K562 (cell line): ENCODE results near the gene GRWD1. TPM values are rescaled to one million over a fixed set of nuclear protein-coding genes. Genes with fewer than 3 reads are reported as not detected.

Source experiments
- JUN ChIP-seq, 2 experiments: sonication (generic) in 1 of 2; formaldehyde crosslinking in 1 of 2; IDR thresholded peaks; 2 replicates each; pipeline versions ENCODE4 v1.6.1 to v1.8.0; 2012 to 2022; ENCODE audit warnings: borderline replicate concordance in 2 of 2, mild to moderate bottlenecking in 2 of 2, improper control_type of control experiment in 1 of 2, low read depth in 1 of 2, low read length in 1 of 2, missing genetic modification reagents in 1 of 2
- MXI1 ChIP-seq: IDR thresholded peaks from 2 replicates; pipeline ENCODE4 v1.6.1; 2011; ENCODE audit warnings: low read depth, mild to moderate bottlenecking, improper control_type of control experiment, low read length
- SIX5 ChIP-seq, 2 experiments: IDR thresholded peaks; 2 replicates each; pipeline ENCODE4 v1.6.1; 2011; ENCODE audit warnings: low read length in 2 of 2, borderline replicate concordance in 1 of 2, low read depth in 1 of 2, mild to moderate bottlenecking in 1 of 2, moderate library complexity in 1 of 2; ENCODE audit not compliant: insufficient read depth in 1 of 2
- TAF1 ChIP-seq: IDR thresholded peaks from 2 replicates; pipeline ENCODE4 v1.6.1; 2011; ENCODE audit warnings: mild to moderate bottlenecking, low read length, moderate library complexity; ENCODE audit not compliant: insufficient read depth, control insufficient read depth, severe bottlenecking; ENCODE audit errors: extremely low read depth
- ZNF143 ChIP-seq: sonication (generic); formaldehyde crosslinking; IDR thresholded peaks from 2 replicates; pipeline ENCODE4 v1.9.0; 2022; ENCODE audit warnings: mild to moderate bottlenecking, missing genetic modification reagents
- polyA plus RNA-seq, 8 experiments: library from polyadenylated mRNA; depleted of rRNA in 4 of 8; stranded (reverse) in 5 of 8; unstranded in 3 of 8; fragments of >200 nt; fragmentation: Nextera tagmentation in 2 of 8; fragmentation: Illumina TruSeq in 1 of 8; extraction: Ambion mirVana in 2 of 8; extraction: Trizol in 1 of 8; gene quantifications; 2 replicates each; pipeline versions ENCODE4 v1.2.1 to v1.2.3, GENCODE V29; 2011 to 2014; ENCODE audit warnings: inconsistent platforms in 1 of 8, missing spikeins in 1 of 8
- total RNA-seq, 7 experiments: library from RNA; depleted of rRNA in 6 of 7; stranded (reverse); fragments of >200 nt in 6 of 7; fragmentation: Illumina TruSeq in 2 of 7; extraction: Trizol in 2 of 7; gene quantifications; 2 replicates each; pipeline versions ENCODE4 v1.2.1 to v1.2.3, GENCODE V29; 2011 to 2021; ENCODE audit warnings: low replicate concordance in 1 of 7
- TF ChIP-seq, protein P1 (sequence below), 3 experiments: fragments of 200-800 bp in 1 of 3; fragments of 250-450 bp in 1 of 3; fragments of 450-650 bp in 1 of 3; sonication (Bioruptor Pico) in 1 of 3; sonication (Bioruptor generic) in 1 of 3; formaldehyde crosslinking in 1 of 3; IDR thresholded peaks; 2 replicates each; pipeline versions ENCODE4 v1.6.1 to v1.8.0; 2016 to 2022; ENCODE audit warnings: mild to moderate bottlenecking in 2 of 3, missing genetic modification characterization in 2 of 3, missing compliant biosample characterization in 1 of 3, moderate library complexity in 1 of 3
- TF ChIP-seq, protein P2 (sequence below): fragments of 450-650 bp; IDR thresholded peaks from 2 replicates; pipeline ENCODE4 v1.6.1; 2016; ENCODE audit warnings: mild to moderate bottlenecking, moderate library complexity

The GRWD1 gene
- total and polyA plus RNA-seq, 9 of the 15 experiments (the other 6 are each of a cell fraction or from before 2014, with no cell fraction given): 1.5 to 87.2 (median 24.5) TPM

DNA sequence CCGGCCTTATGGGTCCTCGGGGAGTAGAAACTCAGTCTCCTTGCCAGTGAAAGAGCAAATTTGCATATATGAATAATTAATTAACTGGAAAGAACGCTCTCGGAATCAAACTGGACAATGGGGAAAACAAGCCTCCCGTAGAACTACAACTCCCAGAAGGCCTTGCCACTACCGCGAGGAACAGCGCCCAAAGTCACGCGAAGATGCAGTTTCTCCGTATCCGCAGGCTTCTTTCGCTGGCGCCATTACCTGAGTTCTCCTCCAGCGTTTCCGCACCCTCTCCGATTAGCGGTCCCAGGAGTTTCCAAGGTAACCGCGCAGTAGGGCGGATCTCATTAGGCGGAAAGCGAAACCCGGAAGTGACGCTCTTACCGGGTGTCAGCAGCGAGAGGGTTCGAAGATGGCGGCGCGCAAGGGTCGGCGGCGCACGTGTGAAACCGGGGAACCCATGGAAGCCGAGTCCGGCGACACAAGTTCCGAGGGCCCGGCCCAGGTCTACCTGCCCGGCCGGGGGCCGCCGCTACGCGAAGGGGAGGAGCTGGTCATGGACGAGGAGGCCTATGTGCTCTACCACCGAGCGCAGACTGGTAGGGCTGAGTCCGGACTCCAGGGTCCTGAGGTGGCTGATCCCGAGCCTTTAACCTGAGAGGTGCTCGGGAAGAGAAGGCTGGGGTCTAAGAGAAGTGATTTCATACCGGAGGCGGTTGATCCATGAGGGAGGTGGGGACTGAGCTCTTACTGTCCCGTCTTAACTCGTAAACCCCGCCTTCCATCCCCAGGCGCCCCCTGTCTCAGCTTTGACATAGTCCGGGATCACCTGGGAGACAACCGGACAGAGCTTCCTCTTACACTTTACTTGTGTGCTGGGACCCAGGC, at the start of gene GRWD1 (continued):
- TF ChIP-seq, protein P1, sequence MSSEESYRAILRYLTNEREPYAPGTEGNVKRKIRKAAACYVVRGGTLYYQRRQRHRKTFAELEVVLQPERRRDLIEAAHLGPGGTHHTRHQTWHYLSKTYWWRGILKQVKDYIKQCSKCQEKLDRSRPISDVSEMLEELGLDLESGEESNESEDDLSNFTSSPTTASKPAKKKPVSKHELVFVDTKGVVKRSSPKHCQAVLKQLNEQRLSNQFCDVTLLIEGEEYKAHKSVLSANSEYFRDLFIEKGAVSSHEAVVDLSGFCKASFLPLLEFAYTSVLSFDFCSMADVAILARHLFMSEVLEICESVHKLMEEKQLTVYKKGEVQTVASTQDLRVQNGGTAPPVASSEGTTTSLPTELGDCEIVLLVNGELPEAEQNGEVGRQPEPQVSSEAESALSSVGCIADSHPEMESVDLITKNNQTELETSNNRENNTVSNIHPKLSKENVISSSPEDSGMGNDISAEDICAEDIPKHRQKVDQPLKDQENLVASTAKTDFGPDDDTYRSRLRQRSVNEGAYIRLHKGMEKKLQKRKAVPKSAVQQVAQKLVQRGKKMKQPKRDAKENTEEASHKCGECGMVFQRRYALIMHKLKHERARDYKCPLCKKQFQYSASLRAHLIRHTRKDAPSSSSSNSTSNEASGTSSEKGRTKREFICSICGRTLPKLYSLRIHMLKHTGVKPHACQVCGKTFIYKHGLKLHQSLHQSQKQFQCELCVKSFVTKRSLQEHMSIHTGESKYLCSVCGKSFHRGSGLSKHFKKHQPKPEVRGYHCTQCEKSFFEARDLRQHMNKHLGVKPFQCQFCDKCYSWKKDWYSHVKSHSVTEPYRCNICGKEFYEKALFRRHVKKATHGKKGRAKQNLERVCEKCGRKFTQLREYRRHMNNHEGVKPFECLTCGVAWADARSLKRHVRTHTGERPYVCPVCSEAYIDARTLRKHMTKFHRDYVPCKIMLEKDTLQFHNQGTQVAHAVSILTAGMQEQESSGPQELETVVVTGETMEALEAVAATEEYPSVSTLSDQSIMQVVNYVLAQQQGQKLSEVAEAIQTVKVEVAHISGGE (CRISPR knock-in tag; IDR thresholded peaks at IDR 0.05): peak in 2 of 3 experiments; percentile 24 to 89; a peak in 2 of 6 replicates
- TF ChIP-seq ZNF143 (CRISPR knock-in tag) (peak; percentile 94), TAF1 (peak; percentile 30), SIX5 (IDR thresholded peaks at IDR 0.05; ENCODE audit: borderline replicate concordance in 1 of 2, insufficient read depth in 1 of 2, low read depth in 1 of 2, low read length in 2 of 2) (peak; percentile 73 to 79), JUN (IDR thresholded peaks at IDR 0.05; ENCODE audit: borderline replicate concordance, low read depth, low read length) (peak; percentile 77; the same call in 1 of the 2 replicates), JUN (CRISPR knock-in tag; IDR thresholded peaks at IDR 0.05; ENCODE audit: borderline replicate concordance) (no peak), MXI1 (peak; percentile 98)
- TF ChIP-seq, protein P2, sequence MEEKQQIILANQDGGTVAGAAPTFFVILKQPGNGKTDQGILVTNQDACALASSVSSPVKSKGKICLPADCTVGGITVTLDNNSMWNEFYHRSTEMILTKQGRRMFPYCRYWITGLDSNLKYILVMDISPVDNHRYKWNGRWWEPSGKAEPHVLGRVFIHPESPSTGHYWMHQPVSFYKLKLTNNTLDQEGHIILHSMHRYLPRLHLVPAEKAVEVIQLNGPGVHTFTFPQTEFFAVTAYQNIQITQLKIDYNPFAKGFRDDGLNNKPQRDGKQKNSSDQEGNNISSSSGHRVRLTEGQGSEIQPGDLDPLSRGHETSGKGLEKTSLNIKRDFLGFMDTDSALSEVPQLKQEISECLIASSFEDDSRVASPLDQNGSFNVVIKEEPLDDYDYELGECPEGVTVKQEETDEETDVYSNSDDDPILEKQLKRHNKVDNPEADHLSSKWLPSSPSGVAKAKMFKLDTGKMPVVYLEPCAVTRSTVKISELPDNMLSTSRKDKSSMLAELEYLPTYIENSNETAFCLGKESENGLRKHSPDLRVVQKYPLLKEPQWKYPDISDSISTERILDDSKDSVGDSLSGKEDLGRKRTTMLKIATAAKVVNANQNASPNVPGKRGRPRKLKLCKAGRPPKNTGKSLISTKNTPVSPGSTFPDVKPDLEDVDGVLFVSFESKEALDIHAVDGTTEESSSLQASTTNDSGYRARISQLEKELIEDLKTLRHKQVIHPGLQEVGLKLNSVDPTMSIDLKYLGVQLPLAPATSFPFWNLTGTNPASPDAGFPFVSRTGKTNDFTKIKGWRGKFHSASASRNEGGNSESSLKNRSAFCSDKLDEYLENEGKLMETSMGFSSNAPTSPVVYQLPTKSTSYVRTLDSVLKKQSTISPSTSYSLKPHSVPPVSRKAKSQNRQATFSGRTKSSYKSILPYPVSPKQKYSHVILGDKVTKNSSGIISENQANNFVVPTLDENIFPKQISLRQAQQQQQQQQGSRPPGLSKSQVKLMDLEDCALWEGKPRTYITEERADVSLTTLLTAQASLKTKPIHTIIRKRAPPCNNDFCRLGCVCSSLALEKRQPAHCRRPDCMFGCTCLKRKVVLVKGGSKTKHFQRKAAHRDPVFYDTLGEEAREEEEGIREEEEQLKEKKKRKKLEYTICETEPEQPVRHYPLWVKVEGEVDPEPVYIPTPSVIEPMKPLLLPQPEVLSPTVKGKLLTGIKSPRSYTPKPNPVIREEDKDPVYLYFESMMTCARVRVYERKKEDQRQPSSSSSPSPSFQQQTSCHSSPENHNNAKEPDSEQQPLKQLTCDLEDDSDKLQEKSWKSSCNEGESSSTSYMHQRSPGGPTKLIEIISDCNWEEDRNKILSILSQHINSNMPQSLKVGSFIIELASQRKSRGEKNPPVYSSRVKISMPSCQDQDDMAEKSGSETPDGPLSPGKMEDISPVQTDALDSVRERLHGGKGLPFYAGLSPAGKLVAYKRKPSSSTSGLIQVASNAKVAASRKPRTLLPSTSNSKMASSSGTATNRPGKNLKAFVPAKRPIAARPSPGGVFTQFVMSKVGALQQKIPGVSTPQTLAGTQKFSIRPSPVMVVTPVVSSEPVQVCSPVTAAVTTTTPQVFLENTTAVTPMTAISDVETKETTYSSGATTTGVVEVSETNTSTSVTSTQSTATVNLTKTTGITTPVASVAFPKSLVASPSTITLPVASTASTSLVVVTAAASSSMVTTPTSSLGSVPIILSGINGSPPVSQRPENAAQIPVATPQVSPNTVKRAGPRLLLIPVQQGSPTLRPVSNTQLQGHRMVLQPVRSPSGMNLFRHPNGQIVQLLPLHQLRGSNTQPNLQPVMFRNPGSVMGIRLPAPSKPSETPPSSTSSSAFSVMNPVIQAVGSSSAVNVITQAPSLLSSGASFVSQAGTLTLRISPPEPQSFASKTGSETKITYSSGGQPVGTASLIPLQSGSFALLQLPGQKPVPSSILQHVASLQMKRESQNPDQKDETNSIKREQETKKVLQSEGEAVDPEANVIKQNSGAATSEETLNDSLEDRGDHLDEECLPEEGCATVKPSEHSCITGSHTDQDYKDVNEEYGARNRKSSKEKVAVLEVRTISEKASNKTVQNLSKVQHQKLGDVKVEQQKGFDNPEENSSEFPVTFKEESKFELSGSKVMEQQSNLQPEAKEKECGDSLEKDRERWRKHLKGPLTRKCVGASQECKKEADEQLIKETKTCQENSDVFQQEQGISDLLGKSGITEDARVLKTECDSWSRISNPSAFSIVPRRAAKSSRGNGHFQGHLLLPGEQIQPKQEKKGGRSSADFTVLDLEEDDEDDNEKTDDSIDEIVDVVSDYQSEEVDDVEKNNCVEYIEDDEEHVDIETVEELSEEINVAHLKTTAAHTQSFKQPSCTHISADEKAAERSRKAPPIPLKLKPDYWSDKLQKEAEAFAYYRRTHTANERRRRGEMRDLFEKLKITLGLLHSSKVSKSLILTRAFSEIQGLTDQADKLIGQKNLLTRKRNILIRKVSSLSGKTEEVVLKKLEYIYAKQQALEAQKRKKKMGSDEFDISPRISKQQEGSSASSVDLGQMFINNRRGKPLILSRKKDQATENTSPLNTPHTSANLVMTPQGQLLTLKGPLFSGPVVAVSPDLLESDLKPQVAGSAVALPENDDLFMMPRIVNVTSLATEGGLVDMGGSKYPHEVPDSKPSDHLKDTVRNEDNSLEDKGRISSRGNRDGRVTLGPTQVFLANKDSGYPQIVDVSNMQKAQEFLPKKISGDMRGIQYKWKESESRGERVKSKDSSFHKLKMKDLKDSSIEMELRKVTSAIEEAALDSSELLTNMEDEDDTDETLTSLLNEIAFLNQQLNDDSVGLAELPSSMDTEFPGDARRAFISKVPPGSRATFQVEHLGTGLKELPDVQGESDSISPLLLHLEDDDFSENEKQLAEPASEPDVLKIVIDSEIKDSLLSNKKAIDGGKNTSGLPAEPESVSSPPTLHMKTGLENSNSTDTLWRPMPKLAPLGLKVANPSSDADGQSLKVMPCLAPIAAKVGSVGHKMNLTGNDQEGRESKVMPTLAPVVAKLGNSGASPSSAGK: no peak
